NCI-H82 (cell line): ENCODE measurements around the gene TRAPPC2B.

ENCODE experiments used
- DNase-seq: peaks from one replicate; lab custom pipeline; 2025; lab: John Stamatoyannopoulos, UW

TRAPPC2B gene

DNA sequence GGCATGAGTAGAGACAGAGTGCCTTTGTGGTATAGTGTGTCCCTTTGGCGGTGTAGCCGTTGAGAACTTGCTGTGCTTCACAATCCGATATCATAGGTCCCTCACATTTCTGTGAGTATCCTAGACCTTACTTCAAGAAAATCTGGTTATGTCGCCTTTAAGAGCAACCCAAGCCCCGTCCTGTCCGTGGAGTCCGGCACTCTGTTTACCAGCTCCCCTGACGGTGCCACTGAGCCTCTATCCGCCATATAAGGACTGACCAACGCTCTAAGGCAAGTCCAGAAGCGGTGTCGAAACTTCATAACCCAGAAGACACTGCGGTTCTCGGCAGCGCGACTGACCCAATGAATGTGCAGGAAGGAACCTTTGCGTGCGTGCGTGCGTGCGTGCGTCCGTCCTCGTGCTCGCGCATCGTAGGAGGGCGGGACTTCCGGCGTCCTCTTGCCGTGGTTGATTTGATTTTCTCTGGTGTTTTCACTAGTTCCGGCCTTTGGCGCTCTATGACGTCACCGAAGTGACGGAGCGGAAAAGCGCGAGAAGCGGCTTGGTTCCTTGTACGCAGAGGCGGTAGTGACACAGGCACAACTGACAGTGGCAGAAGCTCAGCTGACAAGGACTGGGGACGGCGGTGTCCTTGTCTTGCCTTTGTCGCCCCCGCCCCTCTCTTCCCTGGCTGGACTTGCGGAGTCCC lies at the start of gene TRAPPC2B, which contains the start of gene ZNF547:
TRAPPC2B (plus strand) TSS at position 555 of the 691 bp plus-strand sequence. CDS start 1,283 bp downstream, outside the sequence.
ZNF547 (plus strand) TSS at position 555 of the 691 bp plus-strand sequence. CDS start 5,005 bp downstream, outside the sequence.
- peak; percentile 99 for DNase-seq

DNA sequence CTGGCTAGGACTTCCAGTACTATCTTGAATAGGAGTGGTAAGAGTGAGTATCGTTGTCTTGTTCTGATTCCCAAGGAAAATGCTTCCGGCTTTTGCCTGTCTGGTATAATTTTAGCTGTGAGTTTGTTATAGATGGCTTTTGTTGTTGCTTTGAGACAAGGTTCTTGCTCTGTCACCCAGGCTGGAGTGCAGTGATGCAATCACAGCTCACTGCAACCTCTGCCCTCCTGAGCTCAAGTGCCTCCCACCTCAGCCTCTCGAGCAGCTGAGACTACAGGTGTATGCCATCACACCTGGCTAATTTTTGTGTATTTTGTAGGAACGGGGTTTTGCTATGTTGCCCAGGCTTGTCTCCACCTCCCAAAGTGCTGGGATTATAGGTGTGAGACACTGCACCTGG lies 49.2 kb upstream of the TRAPPC2B start:
- no peak for DNase-seq

DNA sequence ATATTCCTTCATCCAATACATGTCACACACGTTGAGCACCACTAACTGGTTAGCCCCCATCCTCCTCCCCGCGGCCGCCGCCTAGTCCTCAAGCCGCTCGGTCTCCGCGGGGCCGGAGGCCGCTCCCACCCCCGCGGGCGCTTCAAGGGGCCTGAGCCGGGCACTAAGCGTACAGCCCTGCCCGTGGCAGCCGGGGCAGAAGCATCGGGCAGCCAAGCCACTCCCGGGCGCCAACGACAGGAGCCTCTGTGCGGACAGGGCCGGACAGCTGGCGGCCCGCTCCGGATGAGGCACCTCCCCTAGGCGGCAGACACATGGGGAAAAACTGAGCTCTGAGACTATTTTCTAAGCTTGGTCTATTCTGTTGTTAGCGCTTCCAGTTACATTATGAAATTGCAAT lies 45.8 kb upstream of the TRAPPC2B start:
- DNase-seq, result no peak

DNA sequence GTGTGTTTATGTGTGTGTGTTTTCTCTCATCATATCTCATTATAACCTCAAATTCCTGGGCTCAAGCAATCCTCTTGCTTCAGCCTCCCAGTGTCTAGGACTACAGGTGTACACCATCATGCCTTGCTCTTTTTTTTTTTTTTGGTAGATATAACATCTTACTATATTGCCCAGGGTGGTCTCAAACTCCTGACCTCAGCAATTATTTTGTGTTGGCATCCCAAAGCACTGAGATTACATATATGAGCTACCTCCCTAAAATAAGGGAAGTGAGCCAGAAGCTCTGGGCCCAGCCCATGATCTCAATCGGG lies 43.5 kb upstream of the TRAPPC2B start:
- no peak for DNase-seq

DNA sequence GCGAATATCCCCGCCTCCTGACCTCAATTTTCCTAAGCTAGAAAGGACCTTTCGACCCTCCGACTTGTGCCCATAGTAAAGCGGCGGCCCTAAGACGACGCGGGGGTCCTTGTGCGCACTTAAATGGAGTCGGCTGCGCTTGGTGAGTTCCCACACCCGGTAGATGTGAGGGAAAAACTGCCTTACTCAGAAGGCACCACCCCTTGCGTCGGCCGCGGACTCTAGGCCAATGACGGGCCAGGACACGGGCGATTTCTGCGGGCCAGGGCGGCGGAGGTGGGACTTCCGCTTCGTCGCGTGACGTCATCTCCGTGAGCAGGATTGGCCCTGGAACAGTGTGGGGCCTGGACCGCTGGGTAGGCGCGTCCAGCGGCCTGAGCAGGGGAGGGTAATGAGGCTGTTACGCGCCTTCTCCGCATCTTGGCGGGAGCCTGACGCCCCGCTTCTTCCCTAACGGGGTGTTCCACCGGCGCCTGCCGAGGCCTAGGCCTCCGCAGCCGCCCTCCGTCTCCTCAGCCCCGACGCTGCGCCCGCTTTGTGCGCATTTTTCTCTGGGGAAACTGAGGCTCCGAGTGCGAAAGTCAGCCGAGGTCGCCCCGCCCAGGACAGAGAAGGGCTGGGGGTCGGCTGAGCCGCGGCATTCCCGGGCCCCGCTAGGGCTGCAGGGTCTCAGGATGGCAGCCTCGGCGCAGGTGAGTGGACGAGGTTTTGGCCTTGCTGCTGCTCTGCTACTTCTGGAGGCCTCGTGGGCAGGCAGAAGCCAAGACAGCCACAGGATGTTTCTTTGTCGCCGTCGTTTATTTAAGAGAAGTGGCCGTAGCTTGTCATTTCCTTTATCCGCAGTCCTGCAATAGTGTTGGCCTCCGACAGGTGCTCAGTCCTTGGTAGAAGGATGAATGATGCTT lies 42.9 kb upstream of the TRAPPC2B start, which contains the start of gene ZNF543:
ZNF543 (plus strand) TSS at position 293 of the 905 bp plus-strand sequence; CDS start at position 675, 382 bp downstream.
- peak; percentile 97 for DNase-seq

DNA sequence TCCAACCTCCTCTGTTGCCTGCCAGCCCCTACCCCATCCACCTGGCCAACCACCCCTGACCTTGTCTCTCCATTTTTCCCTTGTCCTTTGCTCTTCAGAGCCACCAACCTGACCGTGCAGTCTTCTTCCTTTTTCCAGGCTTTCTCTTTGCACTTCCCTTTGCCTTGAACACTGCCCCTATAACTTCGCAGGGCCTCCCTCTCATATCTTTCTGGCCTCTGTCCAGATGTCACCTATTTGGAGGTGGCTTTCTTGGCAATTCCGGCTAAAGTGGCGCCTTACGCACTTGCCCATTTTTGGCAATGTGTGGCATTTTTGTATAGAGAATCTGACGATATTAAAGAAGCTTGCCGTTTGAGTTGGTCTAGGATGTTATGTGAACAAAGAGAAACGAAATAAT lies 42.2 kb upstream of the TRAPPC2B start:
- DNase-seq, result no peak

DNA sequence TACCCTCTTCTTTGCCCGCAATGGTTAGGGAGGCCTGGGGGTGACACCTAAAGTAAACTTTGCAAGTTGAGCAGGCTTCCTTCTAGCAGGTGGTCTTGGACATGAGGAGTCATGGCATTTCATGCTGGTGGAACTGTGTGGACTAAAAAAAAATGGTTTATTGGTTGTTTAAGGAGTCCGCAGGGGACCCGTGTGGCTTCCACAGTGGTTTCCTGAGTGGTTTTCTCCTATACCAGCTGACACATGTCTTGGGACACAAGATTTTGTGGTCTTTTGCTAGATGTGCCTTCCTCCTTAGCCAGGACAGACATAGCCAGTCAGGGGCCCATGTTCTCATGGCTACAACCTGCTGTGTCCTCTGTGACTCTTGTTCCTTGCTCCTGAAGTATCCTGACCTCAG lies 41.6 kb upstream of the TRAPPC2B start:
- no peak for DNase-seq

DNA sequence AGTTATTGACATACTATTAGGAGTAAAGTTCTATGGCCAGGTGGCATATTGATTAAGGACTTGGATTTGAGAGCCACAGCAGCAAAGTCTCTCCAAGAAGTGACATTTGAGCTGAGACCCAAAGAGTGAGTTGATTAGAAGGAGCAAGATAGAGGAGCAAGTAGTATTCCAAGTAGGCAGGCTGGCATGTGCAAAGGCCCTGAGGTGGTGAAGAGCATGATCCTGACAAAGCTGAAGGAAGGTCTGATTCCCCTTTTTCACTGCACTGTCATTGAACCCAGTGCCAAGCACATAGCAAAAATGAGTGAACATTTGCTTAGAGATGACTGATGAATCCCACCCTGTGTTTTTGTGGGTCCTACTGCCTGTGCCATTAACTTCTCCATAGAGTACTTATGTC lies 38.4 kb upstream of the TRAPPC2B start:
- no peak for DNase-seq

DNA sequence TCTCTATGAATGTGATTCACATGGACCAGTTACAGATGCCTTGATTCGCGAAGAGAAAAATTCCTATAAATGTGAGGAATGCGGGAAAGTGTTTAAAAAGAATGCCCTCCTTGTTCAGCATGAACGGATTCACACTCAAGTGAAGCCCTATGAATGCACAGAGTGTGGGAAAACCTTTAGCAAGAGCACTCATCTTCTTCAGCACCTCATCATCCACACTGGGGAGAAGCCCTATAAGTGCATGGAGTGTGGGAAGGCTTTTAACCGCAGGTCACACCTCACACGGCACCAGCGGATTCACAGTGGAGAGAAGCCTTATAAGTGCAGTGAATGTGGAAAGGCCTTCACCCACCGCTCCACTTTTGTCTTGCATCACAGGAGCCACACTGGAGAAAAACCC lies 35.4 kb upstream of the TRAPPC2B start:
- DNase-seq, result no peak

DNA sequence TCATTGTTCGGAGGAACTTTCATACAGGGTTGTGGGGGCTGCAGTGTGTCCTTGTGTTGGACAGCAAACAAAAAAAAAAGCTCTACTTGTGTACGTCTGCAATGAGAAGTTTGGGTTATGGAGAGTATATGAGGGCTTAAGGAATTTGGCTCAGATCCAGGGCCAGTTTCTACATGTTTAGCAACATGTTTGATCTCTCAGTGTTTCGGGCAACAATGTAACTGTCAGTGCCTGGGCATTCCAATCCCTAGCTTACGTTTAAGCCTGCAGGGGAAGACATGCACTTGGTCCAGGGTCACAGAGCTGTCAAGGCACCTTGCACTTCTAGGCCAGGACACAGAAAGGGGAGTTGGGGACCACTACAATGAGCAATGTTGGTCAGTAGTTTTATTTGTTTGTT lies 29.2 kb upstream of the TRAPPC2B start:
- DNase-seq, result peak; percentile 3

DNA sequence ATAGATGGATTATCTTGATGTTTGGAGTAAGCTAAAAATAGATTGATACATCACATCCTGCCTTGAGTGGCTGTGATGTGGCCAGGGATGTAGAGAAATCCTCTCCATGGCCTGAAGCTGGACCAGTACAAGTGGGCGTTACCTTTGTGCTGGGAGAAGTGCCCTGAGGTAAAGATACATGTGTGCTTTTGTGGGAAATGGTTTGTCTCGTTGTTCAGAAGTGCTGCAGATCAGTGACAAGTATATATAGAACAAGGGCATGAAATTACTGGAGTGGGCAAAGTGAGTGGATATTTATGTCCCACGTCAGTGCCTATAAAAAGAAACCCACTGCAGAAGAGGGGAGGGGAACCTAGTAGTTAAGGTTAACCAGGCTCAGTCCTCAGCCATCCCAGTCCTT lies 24.5 kb upstream of the TRAPPC2B start:
- DNase-seq, result no peak

DNA sequence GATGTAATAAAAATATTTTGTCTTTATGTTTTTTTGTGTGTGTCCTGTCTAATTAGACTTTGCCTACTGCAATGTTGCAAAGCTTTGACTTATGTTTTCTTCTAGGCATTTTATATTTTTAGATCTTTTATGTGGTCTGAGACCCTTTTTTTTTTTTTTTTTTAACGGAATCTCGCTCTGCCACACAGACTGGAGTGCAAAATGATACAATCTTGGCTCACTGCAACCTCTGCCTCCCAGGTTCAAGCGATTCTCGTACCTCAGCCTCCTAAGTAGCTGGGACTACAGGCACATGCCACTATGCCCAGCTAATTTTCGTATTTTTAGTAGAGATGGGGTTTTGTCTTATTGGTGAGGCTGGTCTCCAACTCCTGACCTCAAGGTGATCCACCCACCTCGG lies 20.8 kb upstream of the TRAPPC2B start:
- no peak for DNase-seq

DNA sequence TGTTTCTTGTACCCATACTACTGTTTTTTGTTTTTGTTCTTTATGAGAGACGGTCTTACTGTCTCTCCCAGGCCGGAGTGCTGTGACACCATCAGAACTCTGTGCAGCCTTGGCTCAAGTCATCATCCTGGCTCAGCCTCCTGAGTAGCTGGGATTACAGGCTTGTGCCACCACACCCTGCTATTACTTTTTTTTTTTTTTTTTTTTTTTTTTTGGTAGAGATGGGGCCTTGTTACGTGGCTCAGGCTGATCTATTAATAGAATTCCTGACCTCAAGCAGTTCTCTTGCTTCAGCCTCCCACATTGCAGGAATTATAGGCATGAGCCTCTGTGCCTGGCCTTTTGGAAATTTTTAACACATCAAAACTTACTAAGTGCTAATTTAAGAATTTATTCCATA lies 15.2 kb upstream of the TRAPPC2B start:
- DNase-seq, result peak; percentile 5

DNA sequence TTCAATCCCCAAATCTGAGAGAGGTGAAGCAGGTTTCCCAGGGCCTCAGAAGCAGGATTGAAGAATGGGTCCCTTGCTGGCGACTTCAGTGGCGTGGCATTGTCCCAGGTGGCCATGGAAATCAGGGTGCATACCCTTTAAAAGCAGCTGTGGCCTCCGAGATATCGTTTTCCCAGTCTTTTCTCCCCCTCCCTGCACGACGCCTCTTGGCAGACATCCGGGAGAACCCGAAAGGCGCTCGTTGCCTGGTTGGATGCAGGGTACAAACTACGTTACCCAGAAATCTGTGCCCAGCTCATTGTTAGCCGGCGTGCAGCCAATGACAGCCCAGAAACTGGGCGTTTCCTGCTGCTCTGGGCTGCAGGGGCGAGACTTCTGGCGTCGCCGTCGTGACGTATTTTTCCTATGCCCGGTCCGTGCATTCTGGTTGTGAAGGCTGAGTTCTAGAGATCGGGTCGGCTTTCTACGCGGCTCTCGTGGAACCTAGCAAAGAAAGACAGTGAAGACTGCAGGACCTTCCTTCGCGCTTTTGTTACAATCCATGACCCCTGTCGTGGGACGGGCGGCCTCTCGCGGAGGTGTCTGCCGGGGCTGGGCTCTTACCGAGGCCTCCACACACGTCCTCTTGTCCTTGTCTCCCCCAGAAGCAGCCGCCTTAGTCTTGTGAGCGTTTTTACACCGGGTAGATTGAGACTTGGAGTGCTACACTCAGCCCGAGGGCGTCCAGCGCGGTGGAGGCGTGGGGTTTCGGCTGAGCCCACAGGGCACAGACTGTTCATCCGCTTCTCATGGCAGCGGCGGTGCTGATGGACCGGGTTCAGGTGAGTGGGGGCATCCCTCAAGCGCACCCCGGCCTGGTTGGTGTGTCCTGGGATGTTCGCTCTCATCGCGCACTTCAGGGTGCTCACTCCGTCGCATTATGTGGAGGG lies 12.2 kb upstream of the TRAPPC2B start, which contains the start of gene ZNF304:
ZNF304 (plus strand) TSS at position 395 of the 929 bp plus-strand sequence; CDS start at position 789, 394 bp downstream.
- peak; percentile 97 for DNase-seq

DNA sequence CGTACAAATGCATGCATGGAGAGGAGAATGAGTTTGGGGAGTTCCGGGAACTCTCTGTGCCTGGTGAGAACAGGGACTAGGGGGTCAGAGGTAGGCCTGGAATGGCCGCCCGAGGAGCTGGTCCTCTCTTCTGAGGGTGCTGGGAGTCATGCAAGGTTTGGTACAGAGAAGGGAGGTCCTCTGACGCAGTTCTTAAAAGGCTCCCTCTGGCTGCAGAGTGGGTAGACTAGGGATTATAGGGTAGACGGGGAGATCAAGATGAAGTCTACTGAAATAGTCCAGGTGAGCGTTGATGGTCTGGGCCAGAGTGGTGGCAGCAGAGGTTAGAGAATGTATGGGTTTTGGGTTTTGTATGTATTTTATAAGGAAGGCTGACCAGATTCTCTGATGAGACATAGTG lies 11.5 kb upstream of the TRAPPC2B start:
- DNase-seq, result peak; percentile 13

DNA sequence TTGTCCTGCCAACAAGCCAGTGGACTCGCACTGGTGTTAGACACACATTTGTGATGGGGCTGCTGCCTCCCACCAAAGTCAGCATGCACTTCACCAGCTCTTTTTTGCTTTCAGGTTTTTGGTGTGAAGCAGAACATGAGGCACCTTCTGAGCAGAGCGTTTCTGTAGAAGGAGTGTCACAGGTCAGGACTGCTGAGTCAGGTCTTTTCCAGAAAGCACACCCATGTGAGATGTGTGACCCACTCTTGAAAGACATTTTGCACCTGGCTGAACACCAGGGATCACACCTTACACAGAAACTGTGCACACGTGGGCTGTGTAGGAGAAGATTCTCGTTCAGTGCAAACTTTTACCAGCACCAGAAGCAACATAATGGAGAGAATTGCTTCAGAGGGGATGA lies 7.4 kb upstream of the TRAPPC2B start:
- no peak for DNase-seq

DNA sequence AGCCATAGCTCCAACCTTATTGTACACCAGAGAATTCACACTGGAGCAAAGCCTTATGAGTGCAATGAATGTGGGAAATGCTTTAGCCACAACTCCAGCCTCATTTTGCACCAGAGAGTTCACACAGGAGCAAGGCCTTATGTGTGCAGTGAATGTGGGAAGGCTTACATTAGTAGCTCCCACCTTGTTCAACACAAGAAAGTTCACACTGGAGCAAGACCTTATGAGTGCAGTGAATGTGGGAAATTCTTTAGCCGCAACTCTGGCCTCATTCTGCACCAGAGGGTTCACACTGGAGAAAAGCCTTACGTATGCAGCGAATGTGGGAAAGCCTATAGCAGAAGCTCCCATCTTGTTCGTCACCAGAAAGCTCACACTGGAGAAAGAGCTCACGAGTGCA lies 5.9 kb upstream of the TRAPPC2B start:
- DNase-seq, result no peak

DNA sequence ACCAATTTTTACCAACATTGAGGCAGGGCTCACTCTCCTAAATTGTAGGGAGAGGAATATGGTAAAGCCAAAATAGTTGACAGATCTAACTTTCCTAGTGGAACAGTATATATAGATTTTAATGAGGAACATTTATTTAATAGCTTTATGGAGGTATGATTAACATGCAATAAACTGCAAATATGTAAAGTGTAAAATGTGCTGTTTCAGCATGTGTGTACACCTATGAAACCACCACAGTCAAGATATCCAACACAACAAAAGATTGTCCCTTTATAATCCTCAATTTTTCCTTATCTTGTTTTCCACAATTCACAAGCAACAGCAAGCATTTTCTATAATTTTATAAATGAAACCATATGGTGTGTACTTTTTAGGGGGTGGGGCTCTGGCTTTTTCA lies 4.1 kb upstream of the TRAPPC2B start:
- no peak for DNase-seq

DNA sequence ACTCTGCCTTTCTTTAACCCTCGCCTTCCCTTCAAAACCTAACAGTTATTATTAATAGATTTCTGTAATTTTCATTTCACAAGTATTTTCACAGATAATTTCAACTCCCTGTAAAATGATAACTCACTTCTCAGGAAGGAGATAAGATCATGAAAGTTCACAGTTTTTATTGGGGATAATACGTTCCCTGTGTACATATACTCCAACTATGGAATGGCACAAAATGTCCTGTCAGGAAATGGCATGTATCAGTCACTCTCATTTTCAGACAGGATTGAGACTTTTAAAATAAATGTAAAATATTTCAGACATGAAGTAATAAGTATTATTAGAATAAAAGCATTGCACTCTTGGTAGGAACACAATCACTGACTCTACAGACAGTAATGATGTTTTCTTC lies 932 bp upstream of the TRAPPC2B start:
- DNase-seq, result no peak

DNA sequence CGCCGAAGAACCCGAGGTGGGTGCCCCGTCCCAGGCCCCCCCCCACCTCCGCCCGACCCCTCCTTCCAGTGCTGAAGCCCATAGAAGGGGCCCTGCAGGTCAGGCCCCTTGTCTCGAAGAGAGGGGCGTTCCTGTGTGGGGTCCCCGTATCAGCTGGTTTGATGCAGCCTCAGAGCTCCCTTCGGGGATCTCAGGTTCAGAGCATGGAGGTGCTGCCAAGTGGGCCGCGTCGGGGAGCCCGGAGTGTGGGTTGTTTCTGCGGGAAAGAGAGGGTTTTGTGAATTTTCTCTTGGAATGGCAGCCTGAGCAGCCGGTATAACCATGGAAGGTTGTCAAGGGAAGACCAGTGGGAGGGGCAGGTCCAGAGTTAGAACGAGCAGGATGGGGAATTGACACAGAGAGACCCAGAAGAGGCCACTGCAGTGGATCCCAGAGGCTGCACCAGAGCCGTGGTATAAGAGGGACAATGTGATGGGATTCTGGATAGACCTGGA lies 384 bp downstream of the TRAPPC2B start:
- DNase-seq, result peak; percentile 13

DNA sequence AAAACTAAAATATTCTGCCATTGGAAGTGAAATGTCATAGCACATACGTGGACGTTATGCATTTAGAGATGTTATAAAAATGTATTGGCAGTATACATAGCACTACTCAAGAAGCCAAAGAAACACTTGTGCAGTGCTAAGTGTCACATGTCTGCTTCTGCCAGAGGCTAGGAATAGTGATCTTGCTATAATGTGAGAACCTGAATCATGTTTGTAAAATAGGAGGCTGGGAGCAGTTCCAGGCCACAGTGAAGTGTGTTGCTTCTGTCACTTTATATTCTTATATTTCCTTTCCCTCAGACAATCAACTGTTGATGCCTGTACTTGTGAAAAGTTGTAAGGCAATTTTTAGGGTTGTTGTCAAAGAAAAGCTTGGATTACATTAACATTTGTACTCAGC lies 3.4 kb downstream of the TRAPPC2B start:
- no peak for DNase-seq

DNA sequence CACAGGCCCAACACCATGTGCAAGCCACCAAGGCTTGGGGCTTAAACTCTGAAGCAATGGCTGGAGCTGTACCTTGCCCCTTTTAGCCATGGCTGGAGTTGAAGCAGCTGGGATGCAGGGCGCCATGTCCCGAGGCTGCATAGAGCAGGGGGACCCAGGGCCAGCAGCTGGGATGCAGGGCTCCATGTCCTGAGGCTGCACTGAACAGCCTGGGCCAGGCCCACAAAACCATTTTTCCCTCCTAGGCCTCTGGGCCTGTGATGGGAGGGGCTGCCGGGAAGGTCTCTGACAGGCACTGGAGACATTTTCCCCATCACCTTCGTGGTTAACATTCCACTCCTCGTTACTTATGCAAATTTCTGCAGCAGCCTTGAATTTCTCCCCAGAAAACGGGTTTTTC lies 10.8 kb downstream of the TRAPPC2B start:
- DNase-seq, result no peak
